Hematopoietic multipotent progenitor cell (in vitro differentiated cells): ENCODE results near the gene UTP15. TPM values are rescaled to one million over a fixed set of nuclear protein-coding genes. Genes with fewer than 3 reads are reported as not detected.

Experiments used
- DNase-seq, 3 donors: peaks; one replicate each; pipeline ENCODE4 v3.0.0-alpha.2; 2011 to 2015; ENCODE audit warnings: low read depth in 2 of 3, low spot score in 2 of 3
- total RNA-seq: library from RNA; depleted of rRNA; stranded (reverse); fragments of >200 nt; gene quantifications from one replicate; pipeline ENCODE4 v1.2.3, GENCODE V29; 2012

The UTP15 gene
- total RNA-seq, 1 donor: 31.0 TPM

GRCh38 chr5:73564018-73564417, 1.5 kb upstream of the UTP15 start:
- DNase-seq: no peak

GRCh38 chr5:73564675-73565074, 868 bp upstream of the UTP15 start:
- peak in 2 of 3 donors; percentile 11 to 52 for DNase-seq

DNA sequence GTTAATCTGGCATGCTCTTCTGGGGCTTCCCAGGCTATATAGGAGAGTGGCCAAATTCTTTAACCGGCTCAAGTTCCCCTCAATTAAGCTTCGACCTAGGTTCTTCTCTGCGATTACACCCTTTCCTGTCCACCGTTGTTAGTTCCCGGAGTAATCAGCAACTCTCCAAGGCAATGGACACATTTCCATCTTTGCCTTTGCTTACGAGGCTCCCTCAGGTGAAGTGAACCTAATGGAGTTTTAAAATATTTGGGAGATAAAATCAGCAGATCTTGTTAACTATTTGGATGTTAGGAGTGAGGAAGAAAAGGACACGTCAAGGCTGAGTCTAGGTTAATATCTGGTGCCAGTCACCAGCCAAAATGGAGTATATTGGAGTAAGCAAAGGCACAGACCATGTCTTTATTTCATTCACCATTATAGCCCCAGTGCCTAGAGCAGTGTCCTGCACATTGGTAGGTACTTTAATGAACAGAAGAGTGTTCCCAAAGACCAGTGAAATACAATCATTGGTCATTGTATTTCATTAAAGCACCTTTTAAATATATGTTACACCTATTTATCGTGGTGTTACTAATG, 515 bp downstream of the UTP15 start:
- DNase-seq: no peak

GRCh38 chr5:73582285-73583145, 17.0 kb downstream of the UTP15 start:
- no peak for DNase-seq

- DNase-seq: no peak
These were observed 22.4 kb downstream of the UTP15 start for GRCh38 chr5:73587923-73588322.

DNA sequence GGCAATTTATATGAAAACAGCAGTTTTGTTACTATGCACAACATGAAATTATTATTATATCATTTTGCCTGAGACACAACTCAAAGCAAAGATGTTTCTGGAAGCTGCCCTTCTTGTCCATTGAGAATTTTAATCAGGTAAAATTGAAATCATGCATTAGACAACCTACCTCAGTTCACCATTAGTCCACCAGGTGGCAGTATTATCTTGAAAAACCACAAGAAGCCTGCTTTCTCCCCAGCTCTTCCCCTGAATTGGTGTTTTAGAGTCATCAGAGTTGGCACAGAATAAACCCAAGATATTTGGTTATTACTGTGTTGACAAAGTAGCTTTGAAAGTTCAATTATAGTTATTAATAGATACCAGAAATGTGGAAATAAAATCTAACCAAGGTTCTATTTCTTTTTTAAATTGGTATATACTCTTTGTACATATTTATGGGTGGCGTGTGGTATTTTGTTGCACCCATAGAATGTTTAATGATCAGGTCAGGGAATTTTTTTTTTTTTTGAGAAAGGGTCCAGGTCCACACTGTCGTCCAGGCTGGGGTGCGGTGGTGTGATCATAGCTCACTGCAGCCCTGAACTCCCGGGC, 25.7 kb downstream of the UTP15 start:
- DNase-seq: peak; percentile 42 to 88 (median 70)

- DNase-seq: no peak
These were observed 26.4 kb downstream of the UTP15 start for GRCh38 chr5:73591698-73592501.

- DNase-seq: no peak
These were observed 27.0 kb downstream of the UTP15 start for GRCh38 chr5:73592551-73592950.

GRCh38 chr5:73596705-73597328, 31.3 kb downstream of the UTP15 start:
- peak in 2 of 3 donors; percentile 36 to 65 for DNase-seq

DNA sequence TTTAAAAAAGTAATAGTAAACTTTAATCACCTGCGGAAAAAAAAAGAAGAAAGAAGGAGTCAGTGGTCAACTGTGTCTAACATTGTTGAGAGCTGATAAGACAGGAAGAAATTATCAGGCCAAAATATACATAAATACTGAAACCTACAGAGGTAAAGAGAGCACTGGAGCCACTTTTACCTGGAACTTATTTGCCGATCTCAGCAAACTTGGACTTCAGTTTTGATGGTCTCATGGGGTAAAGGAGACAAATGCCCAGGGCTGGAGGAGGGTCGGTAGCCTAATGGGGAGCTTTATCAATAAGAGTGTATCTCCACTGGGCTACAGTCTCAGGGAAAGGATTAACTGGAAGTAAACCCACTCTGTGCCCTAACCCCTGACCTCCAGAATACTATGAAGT, 33.8 kb downstream of the UTP15 start:
- DNase-seq: no peak

DNA sequence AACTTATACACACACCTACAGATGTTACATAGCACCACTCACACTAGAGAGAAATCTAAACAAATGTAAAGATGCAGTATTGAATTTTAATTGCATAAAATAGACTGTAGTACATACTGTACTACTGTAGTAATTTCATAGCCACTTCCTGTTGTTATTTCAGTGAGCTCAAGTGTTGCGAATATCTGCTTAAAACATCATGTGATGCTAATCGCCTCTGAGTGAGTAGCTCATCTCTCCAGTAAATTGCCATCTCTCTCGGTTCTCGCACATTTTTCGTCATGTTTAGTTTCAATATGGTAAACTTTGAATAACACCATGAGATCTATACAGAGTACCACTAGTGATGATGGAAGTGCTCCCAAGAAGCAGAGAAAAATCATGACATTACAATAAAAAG, 38.5 kb downstream of the UTP15 start:
- DNase-seq: no peak

GRCh38 chr5:73605223-73606087, 39.9 kb downstream of the UTP15 start:
- DNase-seq: no peak

DNA sequence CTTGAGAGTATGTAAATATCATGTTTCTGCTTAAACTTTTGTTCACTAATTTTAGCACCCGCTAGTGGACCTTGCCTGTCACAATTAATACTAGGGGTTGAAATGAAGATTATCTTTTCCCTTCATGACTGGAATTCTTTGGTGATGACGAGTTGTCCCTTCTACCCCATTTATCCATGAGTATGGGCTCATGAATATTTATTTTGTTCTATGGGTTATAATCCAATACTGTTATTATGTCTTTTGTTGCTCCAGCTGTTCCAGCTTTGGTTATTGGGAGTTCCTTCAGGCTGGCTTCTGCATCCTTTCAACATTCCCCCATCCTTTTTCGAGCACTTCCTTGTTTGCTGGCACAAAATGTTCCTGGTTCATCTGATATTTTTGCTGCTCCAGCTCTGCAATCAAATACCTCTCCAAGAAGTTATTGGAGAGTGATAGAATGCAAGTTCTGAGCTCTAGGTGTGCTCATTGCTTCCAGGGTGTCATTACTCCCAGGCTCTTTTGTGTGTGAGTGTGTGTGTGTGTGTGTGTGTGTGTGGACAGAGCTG, 40.7 kb downstream of the UTP15 start:
- no peak for DNase-seq

DNA sequence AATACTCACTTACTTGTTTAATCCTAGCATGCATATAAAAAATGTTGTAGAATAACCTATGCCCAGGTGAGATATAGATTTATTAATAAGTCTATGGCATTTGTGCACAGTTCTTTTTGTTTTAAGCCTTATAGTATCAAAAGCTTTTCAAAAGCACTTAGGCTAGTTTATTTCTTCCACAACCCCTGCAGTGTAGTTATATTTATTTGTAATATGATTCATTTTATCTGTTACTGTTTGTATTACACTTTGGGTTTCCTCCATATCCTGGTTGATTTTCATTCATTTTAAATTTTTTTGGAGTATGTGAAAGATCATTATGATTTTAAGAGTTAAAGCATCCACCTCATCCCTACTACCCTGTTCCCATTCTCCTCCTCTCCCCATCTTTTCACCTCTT, 41.7 kb downstream of the UTP15 start:
- DNase-seq: no peak

- DNase-seq: no peak
These were observed 47.3 kb downstream of the UTP15 start for GRCh38 chr5:73612799-73613198.

DNA sequence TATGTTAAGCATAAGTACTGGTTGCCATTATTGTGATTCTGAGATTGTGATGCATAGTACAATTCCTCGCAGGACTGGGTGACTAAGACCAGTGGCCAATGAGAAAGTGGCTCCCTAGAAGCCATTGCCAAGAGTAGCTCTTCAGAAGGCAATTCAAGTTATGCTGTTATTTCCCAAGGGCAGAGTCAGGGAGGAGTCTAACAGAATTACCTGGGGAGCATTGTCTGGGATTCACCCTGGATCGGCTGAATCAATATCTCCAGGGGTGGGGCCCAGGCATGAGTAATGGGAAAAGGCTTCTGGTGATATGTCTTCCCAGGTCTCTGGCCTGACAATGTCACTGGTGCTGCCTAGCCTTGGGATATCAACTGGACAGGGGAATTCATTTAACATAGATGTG, 49.5 kb downstream of the UTP15 start:
- DNase-seq: no peak

DNA sequence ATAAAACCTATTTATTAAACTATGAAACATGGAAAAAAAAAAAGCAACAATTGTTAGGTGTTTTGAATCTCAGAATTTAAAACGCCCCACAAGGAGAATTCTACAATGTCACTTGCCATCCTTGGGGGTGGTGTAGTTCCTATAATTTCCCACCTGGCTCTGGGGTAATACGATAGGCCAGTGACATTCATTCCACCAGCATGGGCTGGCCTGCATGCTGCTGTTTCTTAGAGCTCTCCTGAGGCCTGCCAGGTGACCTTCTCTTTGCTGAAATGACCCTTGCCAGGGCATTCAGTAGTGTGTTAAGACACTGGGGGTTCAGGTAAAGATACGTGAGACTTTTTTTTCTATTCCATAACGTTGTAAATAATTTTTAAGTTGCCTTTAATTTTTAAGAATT, 50.4 kb downstream of the UTP15 start:
- no peak for DNase-seq

GRCh38 chr5:73617510-73618279, 52.2 kb downstream of the UTP15 start:
- no peak for DNase-seq
